WTC11 (cell line): ENCODE measurements around the gene PHACTR3. TPM values are rescaled to one million over a fixed set of nuclear protein-coding genes. Genes with fewer than 3 reads are reported as not detected.

Source experiments
- ATAC-seq: fragments of 200-7000 bp; cut with Tn5 transposase; 2 replicates; pipeline ENCODE4 v1.10.0; 2021; ENCODE audit warnings: mild to moderate bottlenecking, moderate library complexity
- CTCF ChIA-PET: fragments of 300-600 bp; sonication (Branson Sonifier 250); formaldehyde crosslinking; loops from one replicate; lab custom pipeline; 2021; ENCODE audit warnings: antibody characterized with exemption; lab: Charles Lee
- POLR2A ChIA-PET: fragments of 350-600 bp; sonication (Branson Sonifier 250); formaldehyde crosslinking; loops from one replicate; lab custom pipeline; 2021; ENCODE audit warnings: antibody characterized with exemption; lab: Charles Lee
- DNase-seq: peaks from one replicate; pipeline ENCODE4 v3.0.0; 2021; ENCODE audit warnings: low spot score
- H3K27ac Mint-ChIP-seq: 2 replicates; pipeline ENCODE4 v1.8.0; 2021; ENCODE audit warnings: mixed read lengths
- H3K27me3 Mint-ChIP-seq: 2 replicates; pipeline ENCODE4 v1.8.0; 2021; ENCODE audit warnings: low read depth, mild to moderate bottlenecking, moderate library complexity, mixed read lengths
- H3K36me3 Mint-ChIP-seq: 2 replicates; pipeline ENCODE4 v1.8.0; 2021; ENCODE audit warnings: mixed read lengths
- H3K4me1 Mint-ChIP-seq: 2 replicates; pipeline ENCODE4 v1.8.0; 2022; ENCODE audit warnings: mixed read lengths
- H3K4me3 Mint-ChIP-seq: 2 replicates; pipeline ENCODE4 v1.8.0; 2021; ENCODE audit warnings: mild to moderate bottlenecking, moderate library complexity, mixed read lengths
- H3K9me3 Mint-ChIP-seq: 2 replicates; pipeline ENCODE4 v1.8.0; 2021; ENCODE audit warnings: mixed read lengths
- ATF1 ChIP-seq: sonication (generic); formaldehyde crosslinking; IDR thresholded peaks from 2 replicates; pipeline ENCODE4 v1.8.1; 2023; ENCODE audit warnings: mild to moderate bottlenecking, moderate library complexity, missing genetic modification reagents
- CREM ChIP-seq: sonication (generic); formaldehyde crosslinking; IDR thresholded peaks from 2 replicates; pipeline ENCODE4 v1.8.1; 2022; ENCODE audit warnings: mild to moderate bottlenecking, missing genetic modification reagents, moderate library complexity
- GABPB1 ChIP-seq: sonication (generic); formaldehyde crosslinking; IDR thresholded peaks from 2 replicates; pipeline ENCODE4 v1.8.1; 2023; ENCODE audit warnings: mild to moderate bottlenecking, missing genetic modification reagents
- GRHL2 ChIP-seq: fragments of 250-450 bp; sonication (Bioruptor Pico); IDR thresholded peaks from 2 replicates; pipeline ENCODE4 v1.8.0; 2022; ENCODE audit warnings: mild to moderate bottlenecking, moderate library complexity; ENCODE audit not compliant: insufficient replicate concordance, severe bottlenecking
- HMGXB4 ChIP-seq: sonication (generic); formaldehyde crosslinking; IDR thresholded peaks from 2 replicates; pipeline ENCODE4 v1.8.1; 2023; ENCODE audit warnings: mild to moderate bottlenecking, moderate library complexity, missing genetic modification reagents
- NFE2L1 ChIP-seq: sonication (generic); formaldehyde crosslinking; IDR thresholded peaks from 2 replicates; pipeline ENCODE4 v1.8.1; 2023; ENCODE audit warnings: missing genetic modification reagents
- NR2C2 ChIP-seq: sonication (generic); formaldehyde crosslinking; IDR thresholded peaks from 2 replicates; pipeline ENCODE4 v1.8.0; 2022; ENCODE audit warnings: mild to moderate bottlenecking, missing genetic modification reagents
- NR3C1 ChIP-seq: sonication (generic); formaldehyde crosslinking; conservative IDR thresholded peaks from 2 replicates; pipeline ENCODE4 v1.8.1; 2023; ENCODE audit warnings: low read depth, mild to moderate bottlenecking, missing genetic modification reagents
- RORB ChIP-seq: fragments of 250-450 bp; sonication (Bioruptor Pico); IDR thresholded peaks from 2 replicates; pipeline ENCODE4 v1.9.0; 2021; ENCODE audit warnings: mild to moderate bottlenecking
- TCF7 ChIP-seq: sonication (generic); formaldehyde crosslinking; IDR thresholded peaks from 2 replicates; pipeline ENCODE4 v1.8.0; 2022; ENCODE audit warnings: mild to moderate bottlenecking, low read depth, missing genetic modification reagents, moderate library complexity
- TEAD1 ChIP-seq: sonication (generic); formaldehyde crosslinking; IDR thresholded peaks from 2 replicates; pipeline ENCODE4 v1.8.0; 2022; ENCODE audit warnings: mild to moderate bottlenecking, missing genetic modification reagents
- TEAD4 ChIP-seq: sonication (generic); formaldehyde crosslinking; IDR thresholded peaks from 2 replicates; pipeline ENCODE4 v1.8.0; 2022; ENCODE audit warnings: mild to moderate bottlenecking, missing genetic modification reagents
- ZBTB21 ChIP-seq: sonication (generic); formaldehyde crosslinking; IDR thresholded peaks from 2 replicates; pipeline ENCODE4 v1.8.1; 2023; ENCODE audit warnings: mild to moderate bottlenecking, missing genetic modification reagents, borderline replicate concordance
- ZNF138 ChIP-seq: sonication (generic); formaldehyde crosslinking; conservative IDR thresholded peaks from 2 replicates; pipeline ENCODE4 v1.8.1; 2022; ENCODE audit warnings: mild to moderate bottlenecking, moderate library complexity, missing genetic modification reagents
- ZNF263 ChIP-seq: sonication (generic); formaldehyde crosslinking; IDR thresholded peaks from 2 replicates; pipeline ENCODE4 v1.8.1; 2022; ENCODE audit warnings: low read depth, mild to moderate bottlenecking, moderate library complexity, missing genetic modification reagents
- ZNF396 ChIP-seq: fragments of 250-450 bp; sonication (Bioruptor Pico); IDR thresholded peaks from 2 replicates; pipeline ENCODE4 v1.8.0; 2021; ENCODE audit warnings: mild to moderate bottlenecking, moderate library complexity, borderline replicate concordance
- ZNF416 ChIP-seq: fragments of 250-450 bp; sonication (Bioruptor Pico); IDR thresholded peaks from 2 replicates; pipeline ENCODE4 v1.9.0; 2021; ENCODE audit warnings: mild to moderate bottlenecking, inconsistent platforms
- ZNF423 ChIP-seq: fragments of 250-450 bp; sonication (Bioruptor Pico); IDR thresholded peaks from 2 replicates; pipeline ENCODE4 v2.1.2; 2022; ENCODE audit warnings: mild to moderate bottlenecking, moderate library complexity
- ZNF425 ChIP-seq: fragments of 250-450 bp; sonication (Bioruptor Pico); conservative IDR thresholded peaks from 2 replicates; pipeline ENCODE4 v1.9.0; 2021; ENCODE audit warnings: mild to moderate bottlenecking
- ZNF671 ChIP-seq: fragments of 250-450 bp; sonication (Bioruptor Pico); IDR thresholded peaks from 2 replicates; pipeline ENCODE4 v1.8.0; 2021; ENCODE audit warnings: mild to moderate bottlenecking
- total RNA-seq: library from RNA; stranded (reverse); gene quantifications from 3 replicates; pipeline ENCODE4 v1.2.3, GENCODE V29; 2021
- TF ChIP-seq, protein P1 (sequence below): fragments of 250-450 bp; sonication (Bioruptor Pico); IDR thresholded peaks from 2 replicates; pipeline ENCODE4 v1.9.0; 2021; ENCODE audit warnings: mild to moderate bottlenecking

PHACTR3 gene
- total RNA-seq, 1 experiment from 2014 or later, result 0.28 TPM

DNA sequence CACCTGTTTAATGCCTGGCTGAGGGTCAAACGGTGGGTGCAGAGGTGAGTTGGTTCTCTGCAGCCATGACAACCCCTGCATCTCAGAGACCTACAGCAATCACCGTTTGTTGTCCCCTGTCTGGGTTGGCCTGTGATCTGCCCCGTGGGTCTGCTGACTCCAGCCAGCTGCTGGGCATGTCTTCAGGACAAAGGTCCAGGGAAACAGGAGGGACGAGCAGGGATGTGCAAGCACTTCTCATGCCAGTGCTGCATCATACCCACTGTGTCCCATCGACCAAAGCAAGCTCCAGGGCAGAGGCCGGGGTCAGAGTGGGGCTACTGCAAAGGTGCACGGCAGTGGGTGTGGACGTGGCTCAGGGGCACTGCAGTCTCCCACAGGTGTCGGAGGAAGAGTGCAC lies 150.2 kb downstream of the PHACTR3 start (continued):
- TF ChIP-seq ZNF425 (CRISPR knock-in tag) (no peak), ZNF138 (no peak), NFE2L1 (CRISPR knock-in tag) (no peak), HMGXB4 (CRISPR knock-in tag) (no peak), ZBTB21 (CRISPR knock-in tag) (no peak), GABPB1 (CRISPR knock-in tag) (no peak), ZNF263 (no peak), ZNF416 (CRISPR knock-in tag) (no peak), ATF1 (CRISPR knock-in tag) (no peak), CREM (CRISPR knock-in tag) (no peak), ZNF423 (CRISPR knock-in tag) (no peak), RORB (CRISPR knock-in tag) (no peak), ZNF396 (CRISPR knock-in tag) (no peak), TCF7 (CRISPR knock-in tag) (no peak)
- TF ChIP-seq, protein P1, sequence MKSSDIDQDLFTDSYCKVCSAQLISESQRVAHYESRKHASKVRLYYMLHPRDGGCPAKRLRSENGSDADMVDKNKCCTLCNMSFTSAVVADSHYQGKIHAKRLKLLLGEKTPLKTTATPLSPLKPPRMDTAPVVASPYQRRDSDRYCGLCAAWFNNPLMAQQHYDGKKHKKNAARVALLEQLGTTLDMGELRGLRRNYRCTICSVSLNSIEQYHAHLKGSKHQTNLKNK (CRISPR knock-in tag), result no peak

DNA sequence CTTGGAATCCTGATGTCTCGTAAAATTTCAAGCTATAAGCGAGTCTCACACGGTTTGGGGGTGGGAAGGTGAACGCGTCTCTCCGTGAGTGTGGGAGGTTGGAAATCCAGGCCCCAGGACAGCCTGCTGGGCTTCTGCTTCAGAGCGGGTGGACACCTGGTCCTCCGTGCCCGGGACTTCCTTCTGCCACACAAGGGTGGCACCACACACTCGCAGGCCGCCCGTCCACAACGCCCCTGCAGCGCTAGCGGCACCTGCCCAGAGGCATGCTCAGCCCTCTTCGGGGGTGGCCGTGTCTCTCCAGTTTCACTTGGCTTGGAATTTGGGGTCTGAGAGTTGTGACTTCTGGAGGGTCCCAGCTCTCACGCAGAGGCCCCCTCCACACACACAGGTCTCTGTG lies 151.9 kb downstream of the PHACTR3 start:
- DNase-seq, result no peak
- TF ChIP-seq NR2C2 (no peak), TEAD1 (CRISPR knock-in tag) (no peak), ZNF425 (CRISPR knock-in tag) (no peak), TEAD4 (no peak), NR3C1 (CRISPR knock-in tag) (no peak), ZNF671 (no peak), GRHL2 (no peak)
- Mint-ChIP-seq H3K9me3 (no peaks in the 10 kb centered on the region), H3K4me3 (no peak overlapping the region), H3K27me3 (peaks cover 39% of the 10 kb centered on the region), H3K4me1 (no peaks in the 10 kb centered on the region), H3K36me3 (no peaks in the 10 kb centered on the region), H3K27ac (no peak overlapping the region)
- POLR2A ChIA-PET, result no interaction called here
- ATAC-seq, result no peak
- CTCF ChIA-PET, result interaction anchor here (0.9 to 2.1 kb wide), 3 partner anchors 8 to 158 kb away, joined by 3 to 7 read pairs (median 3); no protein-coding TSS in a partner anchor
